Stimulated activated CD8-positive, alpha-beta memory T cell treated with anti-CD3 and anti-CD28 coated beads, Interleukin-2, amount 100 ng/mL, for 1 hour (primary cell): ENCODE results near the gene MAGED4.
"Not testable (repeated sequence)": the region's sequence is repeated elsewhere in the genome, so short reads cannot be mapped to it uniquely, and the experiment has no call there.

Source experiments
- DNase-seq, 2 donors: peaks; one replicate each; pipeline ENCODE4 v3.0.0-alpha.2; 2020; ENCODE audit warnings: low read depth in 2 of 2

Gene MAGED4, protein sequence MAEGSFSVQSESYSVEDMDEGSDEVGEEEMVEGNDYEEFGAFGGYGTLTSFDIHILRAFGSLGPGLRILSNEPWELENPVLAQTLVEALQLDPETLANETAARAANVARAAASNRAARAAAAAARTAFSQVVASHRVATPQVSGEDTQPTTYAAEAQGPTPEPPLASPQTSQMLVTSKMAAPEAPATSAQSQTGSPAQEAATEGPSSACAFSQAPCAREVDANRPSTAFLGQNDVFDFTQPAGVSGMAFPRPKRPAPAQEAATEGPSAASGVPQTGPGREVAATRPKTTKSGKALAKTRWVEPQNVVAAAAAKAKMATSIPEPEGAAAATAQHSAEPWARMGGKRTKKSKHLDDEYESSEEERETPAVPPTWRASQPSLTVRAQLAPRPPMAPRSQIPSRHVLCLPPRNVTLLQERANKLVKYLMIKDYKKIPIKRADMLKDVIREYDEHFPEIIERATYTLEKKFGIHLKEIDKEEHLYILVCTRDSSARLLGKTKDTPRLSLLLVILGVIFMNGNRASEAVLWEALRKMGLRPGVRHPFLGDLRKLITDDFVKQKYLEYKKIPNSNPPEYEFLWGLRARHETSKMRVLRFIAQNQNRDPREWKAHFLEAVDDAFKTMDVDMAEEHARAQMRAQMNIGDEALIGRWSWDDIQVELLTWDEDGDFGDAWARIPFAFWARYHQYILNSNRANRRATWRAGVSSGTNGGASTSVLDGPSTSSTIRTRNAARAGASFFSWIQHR

GRCh38 chrX:52184440-52185077 is at the start of gene MAGED4:
Gene MAGED4, plus strand, starts transcription at chrX:52184888. Its CDS starts 1,035 bp downstream, at chrX:52185923.
- DNase-seq, result not testable (repeated sequence)

DNA sequence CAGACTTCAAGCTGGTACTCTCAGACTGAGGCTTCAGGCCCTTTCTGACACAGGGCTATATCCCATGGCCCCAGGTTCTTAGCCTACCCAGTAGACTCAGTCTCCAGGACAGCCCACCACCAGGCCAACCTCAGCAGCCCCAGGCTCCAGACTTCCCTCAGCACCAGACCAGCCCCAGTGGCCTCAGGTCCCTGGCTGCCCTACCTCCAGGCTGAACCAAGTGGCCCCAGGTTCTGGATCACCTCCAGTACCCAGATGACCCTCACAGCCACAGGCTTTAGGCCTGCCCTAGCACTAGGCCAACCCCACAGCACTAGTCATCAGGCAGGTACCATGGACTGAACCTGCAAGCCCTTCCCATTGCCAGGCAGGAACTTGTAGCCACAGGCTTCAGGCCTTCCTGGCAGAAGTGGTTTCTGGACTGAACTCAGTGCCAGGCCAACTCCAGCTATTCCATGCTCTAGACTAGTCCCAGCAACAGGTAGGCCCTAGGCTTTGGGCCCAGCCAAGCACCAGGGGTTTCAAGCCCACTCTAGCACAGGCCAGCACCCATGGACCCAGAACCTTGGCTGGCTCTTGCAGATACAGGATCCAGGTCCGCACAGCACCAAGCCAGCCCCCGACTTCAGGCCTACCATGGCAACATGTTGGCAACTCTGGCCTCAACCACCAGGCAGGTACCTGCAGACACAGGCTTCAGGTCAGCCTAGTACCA is 45.7 kb upstream of the MAGED4 start:
- no peak for DNase-seq

GRCh38 chrX:52139545-52139895 is 45.2 kb upstream of the MAGED4 start:
- DNase-seq, result no peak

GRCh38 chrX:52140020-52140419 is 44.7 kb upstream of the MAGED4 start:
- no peak for DNase-seq

DNA sequence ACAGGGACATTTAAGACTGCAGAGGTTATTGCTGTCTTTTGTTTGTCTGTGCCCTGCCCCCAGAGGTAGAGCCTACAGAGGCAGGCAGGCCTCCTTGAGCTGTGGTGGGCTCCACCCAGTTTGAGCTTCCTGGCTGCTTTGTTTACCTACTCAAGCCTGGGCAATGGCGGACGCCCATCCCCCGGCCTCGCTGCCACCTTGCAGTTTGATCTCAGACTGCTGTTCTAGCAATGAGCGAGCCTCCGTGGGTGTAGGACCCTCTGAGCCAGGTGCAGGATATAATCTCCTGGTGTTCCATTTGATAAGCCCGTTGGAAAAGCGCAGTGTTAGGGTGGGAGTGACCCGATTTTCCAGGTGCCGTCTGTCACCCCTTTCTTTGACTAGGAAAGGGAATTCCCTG is 34.0 kb upstream of the MAGED4 start:
- DNase-seq, result not testable (repeated sequence)

- DNase-seq, result not testable (repeated sequence)
Observed at GRCh38 chrX:52160140-52160539, 24.5 kb upstream of the MAGED4 start.

- no peak for DNase-seq
Observed at GRCh38 chrX:52166840-52167239, 17.8 kb upstream of the MAGED4 start.

- DNase-seq, result not testable (repeated sequence)
Observed at GRCh38 chrX:52171055-52171454, 13.6 kb upstream of the MAGED4 start.

GRCh38 chrX:52185078-52185453 is 378 bp downstream of the MAGED4 start:
- not testable (repeated sequence) for DNase-seq

DNA sequence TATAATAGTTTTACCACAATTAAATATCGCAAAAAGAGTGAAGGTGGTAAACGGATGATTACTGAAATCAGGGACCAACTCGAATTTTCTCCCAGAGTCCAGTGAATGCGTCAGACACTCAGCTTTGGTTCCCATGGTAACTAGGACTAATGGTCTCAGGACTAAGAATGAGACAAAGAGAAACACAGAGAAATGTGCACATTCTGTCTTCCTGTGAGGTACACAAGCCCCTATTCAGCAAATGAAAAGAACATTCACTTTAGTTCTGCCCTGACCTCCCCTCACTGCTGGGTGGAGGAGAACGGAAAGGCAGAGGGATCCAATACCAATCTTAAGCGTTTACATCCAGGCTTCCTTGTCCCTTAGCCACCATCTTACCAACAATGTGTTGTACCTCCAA is 26.7 kb downstream of the MAGED4 start:
- DNase-seq, result not testable (repeated sequence)

DNA sequence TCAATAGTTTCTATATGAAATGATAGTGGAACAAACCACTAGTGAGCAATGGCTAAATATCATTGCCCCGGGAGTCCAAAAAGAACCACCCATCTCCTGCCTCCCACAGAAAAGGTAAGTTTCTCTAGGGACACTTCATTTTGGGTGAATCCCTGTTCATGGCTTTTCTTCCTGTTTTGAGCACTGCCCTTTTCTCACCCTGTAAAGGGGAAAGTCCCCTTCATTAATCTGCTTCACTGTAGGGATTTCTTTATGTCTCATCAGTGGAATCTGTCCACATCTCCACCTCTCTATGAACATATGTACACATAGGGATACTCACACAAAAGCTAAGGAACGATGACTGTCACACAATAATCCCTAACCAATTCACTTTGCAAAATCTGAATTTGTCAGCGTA is 28.6 kb downstream of the MAGED4 start:
- no peak for DNase-seq

- DNase-seq, result no peak
Observed at GRCh38 chrX:52216541-52216940, 31.9 kb downstream of the MAGED4 start.

DNA sequence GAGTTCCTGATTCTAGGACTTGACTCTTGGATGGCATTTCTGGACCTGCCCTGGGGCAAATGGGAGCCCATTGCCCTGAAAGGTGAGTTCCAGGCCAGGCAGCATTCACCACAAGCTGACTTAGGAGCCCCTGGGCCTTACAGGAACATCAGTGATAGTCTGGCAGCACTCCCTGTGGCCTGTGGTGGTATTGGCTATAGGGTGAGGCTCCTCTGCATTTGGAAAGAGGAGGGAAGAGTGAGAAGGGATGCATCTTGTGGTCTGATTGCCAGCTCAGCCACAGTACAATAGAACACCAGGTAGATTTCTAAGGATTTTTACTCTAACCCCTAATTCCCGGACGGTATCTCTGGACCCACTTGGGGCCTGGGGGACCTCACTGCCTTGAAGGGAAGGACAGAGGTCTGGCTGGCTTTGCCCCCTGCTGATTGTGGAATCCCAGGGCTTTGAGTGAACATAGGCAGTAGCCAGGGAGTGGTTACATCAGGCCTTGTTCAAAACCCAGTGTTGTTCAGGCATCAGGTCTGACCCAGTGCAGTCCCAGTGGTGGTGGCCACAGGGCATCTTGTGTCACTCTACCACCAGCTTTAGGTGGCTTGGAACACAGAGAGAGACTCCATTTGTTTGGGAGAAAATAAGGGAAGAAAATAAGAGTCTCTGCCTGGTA is 32.9 kb downstream of the MAGED4 start:
- DNase-seq, result no peak

GRCh38 chrX:52220936-52221335 is 36.2 kb downstream of the MAGED4 start:
- no peak for DNase-seq
